ENCODE measurements around the gene PTP4A2.

DNA sequence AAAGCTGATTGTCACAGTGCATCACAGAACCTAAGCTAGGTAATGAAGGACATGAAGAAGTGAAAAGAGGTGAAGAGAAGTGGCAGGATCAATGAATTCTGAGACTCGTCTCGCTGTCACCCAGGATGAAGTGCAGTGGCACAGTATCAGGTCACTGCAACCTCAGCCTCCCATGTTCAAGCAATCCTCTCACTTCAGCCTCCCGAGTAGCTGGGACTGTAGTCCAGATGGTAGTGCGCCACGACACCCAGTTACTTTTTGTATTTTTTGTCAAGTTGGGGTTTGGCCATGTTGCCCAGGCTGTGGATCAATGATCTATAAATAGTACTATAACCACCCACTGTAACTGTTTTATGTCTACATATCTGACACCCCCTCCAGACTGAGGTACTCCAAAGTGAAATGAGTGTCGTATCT lies 33.1 kb downstream of the PTP4A2 start:
- TF ChIP-seq CEBPB (IDR thresholded peaks at IDR 0.05; ENCODE audit: low read depth, low read length) (no peak), POLR2AphosphoS5 (IDR thresholded peaks at IDR 0.05; ENCODE audit: low read depth, low read length) (no peak), EP300 (IDR thresholded peaks at IDR 0.05; ENCODE audit: borderline replicate concordance in 1 of 2, low read depth in 2 of 2, low read length in 2 of 2) (no peak)
- TF ChIP-seq, protein P1, sequence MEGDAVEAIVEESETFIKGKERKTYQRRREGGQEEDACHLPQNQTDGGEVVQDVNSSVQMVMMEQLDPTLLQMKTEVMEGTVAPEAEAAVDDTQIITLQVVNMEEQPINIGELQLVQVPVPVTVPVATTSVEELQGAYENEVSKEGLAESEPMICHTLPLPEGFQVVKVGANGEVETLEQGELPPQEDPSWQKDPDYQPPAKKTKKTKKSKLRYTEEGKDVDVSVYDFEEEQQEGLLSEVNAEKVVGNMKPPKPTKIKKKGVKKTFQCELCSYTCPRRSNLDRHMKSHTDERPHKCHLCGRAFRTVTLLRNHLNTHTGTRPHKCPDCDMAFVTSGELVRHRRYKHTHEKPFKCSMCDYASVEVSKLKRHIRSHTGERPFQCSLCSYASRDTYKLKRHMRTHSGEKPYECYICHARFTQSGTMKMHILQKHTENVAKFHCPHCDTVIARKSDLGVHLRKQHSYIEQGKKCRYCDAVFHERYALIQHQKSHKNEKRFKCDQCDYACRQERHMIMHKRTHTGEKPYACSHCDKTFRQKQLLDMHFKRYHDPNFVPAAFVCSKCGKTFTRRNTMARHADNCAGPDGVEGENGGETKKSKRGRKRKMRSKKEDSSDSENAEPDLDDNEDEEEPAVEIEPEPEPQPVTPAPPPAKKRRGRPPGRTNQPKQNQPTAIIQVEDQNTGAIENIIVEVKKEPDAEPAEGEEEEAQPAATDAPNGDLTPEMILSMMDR (IDR thresholded peaks at IDR 0.05; ENCODE audit: control extremely low read depth in 1 of 3, insufficient read depth in 1 of 3, low read depth in 1 of 3, low read length in 3 of 3), result no peak
